Kidney (tissue), 14 donors: Measurements from ENCODE around the gene REEP6. TPM values are rescaled to one million over a fixed set of nuclear protein-coding genes. Genes with fewer than 3 reads are reported as not detected.

ENCODE experiments used
- DNase-seq, 5 donors: peaks; one replicate each; pipeline ENCODE4 v3.0.0-alpha.2; 2013 to 2020
- FAIRE-seq: peaks from 2 replicates; lab custom pipeline; 2012; peaks lifted over from hg19 to GRCh38; lab: Jason Lieb, UNC
- H3K27ac ChIP-seq, 2 donors: one replicate each; pipeline ENCODE4 v1.7.0; 2013; ENCODE audit warnings: low read depth in 2 of 2, low read length in 2 of 2, inconsistent platforms in 1 of 2
- H3K27me3 ChIP-seq: one replicate; pipeline ENCODE4 v1.7.1; 2013; ENCODE audit warnings: low read length, inconsistent platforms; ENCODE audit not compliant: control insufficient read depth, insufficient read depth
- H3K36me3 ChIP-seq, 3 donors: one replicate each; pipeline versions ENCODE4 v1.7.0 to v1.7.1; 2013; ENCODE audit warnings: low read length in 3 of 3, control low read depth in 1 of 3, inconsistent platforms in 1 of 3; ENCODE audit not compliant: insufficient read depth in 3 of 3, control insufficient read depth in 2 of 3
- H3K4me1 ChIP-seq, 3 donors: one replicate each; pipeline versions ENCODE4 v1.7.0 to v1.7.1; 2013; ENCODE audit warnings: low read length in 3 of 3, inconsistent platforms in 1 of 3, low read depth in 1 of 3; ENCODE audit not compliant: control insufficient read depth in 2 of 3, insufficient read depth in 2 of 3
- H3K4me3 ChIP-seq, 3 donors: one replicate each; pipeline versions ENCODE4 v1.7.0 to v1.8.1; 2013; ENCODE audit warnings: low read length in 3 of 3, control low read depth in 1 of 3, inconsistent platforms in 1 of 3
- H3K9ac ChIP-seq, 3 donors: one replicate each; pipeline versions ENCODE4 v1.7.0 to v1.7.1; 2013; ENCODE audit warnings: low read length in 3 of 3, control low read depth in 1 of 3, inconsistent platforms in 1 of 3
- H3K9me3 ChIP-seq, 3 donors: one replicate each; pipeline versions ENCODE4 v1.7.0 to v1.7.1; 2013; ENCODE audit warnings: low read length in 3 of 3, control low read depth in 1 of 3, inconsistent platforms in 1 of 3; ENCODE audit not compliant: control insufficient read depth in 2 of 3, insufficient read depth in 1 of 3
- intact Hi-C: fragments of 100-400 bp; cut with DNase I; formaldehyde crosslinking; loops from one replicate; pipeline ENCODE4 v1.11.1; 2022
- polyA plus RNA-seq: library from polyadenylated mRNA; stranded (reverse); fragments of 350-450 nt; fragmentation: Illumina TruSeq; extraction: RNeasy Lipid Tissue Mini Kit (QIAGEN cat#74804); gene quantifications from one replicate; pipeline ENCODE4 v1.2.3, GENCODE V29; 2014; ENCODE audit warnings: low read depth, low replicate concordance; ENCODE audit not compliant: insufficient read depth
- total RNA-seq: library from RNA; stranded (reverse); fragmentation: NEBNext Ultra II Directional; extraction: Animal tissue kit (Norgen Biotek cat#: 25700); gene quantifications from one replicate; pipeline ENCODE4 v1.2.1, GENCODE V29; 2021
- TF ChIP-seq, protein P1 (sequence below): IDR thresholded peaks from 3 replicates; pipeline ENCODE4 v1.5.1; 2012; ENCODE audit warnings: mild to moderate bottlenecking, moderate library complexity, borderline replicate concordance; ENCODE audit not compliant: insufficient read depth; ENCODE audit errors: extremely low read depth
- donor health status: control.
- donor health status: control.
- donor health status: control.
- donor health status: control.
- donor health status: control.
- donor health status: DM: yes; HTN: yes; CAD: no.
- donor health status: Normal renal cell carcinoma (clear cell type).

The REEP6 gene
- total and polyA plus RNA-seq, 2 donors from 2014 or later = 9.6 to 60.0 TPM

DNA sequence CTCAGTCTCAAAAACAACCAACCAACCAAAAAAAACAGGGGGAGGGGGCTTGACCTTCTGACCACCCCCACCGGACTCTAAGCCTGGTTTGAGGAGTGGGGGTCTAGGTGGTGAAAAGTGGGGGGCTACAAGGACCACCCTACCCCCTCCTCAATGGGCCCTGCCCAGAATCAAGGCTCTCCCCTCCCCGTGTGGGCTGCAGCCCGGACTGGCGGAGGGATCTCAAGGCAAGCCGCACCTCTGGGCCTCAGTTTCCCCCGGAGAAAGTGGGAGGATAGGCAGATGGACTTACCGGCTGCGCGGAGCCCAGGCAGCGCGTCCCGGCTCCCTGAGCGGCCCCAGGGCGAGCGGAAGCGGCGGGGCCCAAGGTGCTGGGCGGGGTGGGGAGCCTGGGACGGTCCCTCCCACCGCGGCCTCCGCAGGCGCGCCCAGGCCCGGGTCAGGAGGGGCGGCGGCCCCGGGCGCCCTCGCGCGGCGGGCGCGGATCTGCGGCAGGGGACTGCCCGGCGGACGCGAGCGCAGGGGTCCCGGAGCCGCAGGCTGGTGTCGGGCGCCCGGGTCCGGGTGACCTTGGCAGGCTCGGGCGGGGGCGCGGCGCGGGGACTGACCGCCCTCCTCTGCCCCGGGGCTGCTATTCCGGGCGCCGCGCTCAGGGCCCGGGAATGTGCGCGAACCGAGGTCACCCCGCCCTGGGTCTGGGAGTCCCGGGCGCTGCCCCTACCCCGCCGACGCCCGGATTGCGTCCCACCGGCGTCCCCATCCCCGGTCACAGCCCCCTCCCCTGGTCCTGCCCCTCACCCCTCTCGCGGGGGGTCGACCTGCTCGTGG is 21.9 kb downstream of the REEP6 start, which contains the start of gene ADAMTSL5:
Gene ADAMTSL5, minus strand, starts transcription at position 349 of the 828 bp plus-strand sequence. CDS start 2,076 bp downstream, outside the sequence.
- peaks cover 2% of the 10 kb centered on the region for H3K27me3 ChIP-seq
- H3K4me3 ChIP-seq = no peak within 1 kb of the TSS
- peaks cover 0 to 2% (median 0%) of the 10 kb centered on the region in 3 donors for H3K4me1 ChIP-seq
- H3K27ac ChIP-seq = no peak within 1 kb of the TSS
- no peaks in the 10 kb centered on the region for H3K9me3 ChIP-seq
- FAIRE-seq (no peak), DNase-seq (peak in 3 of 5 donors; percentile 32 to 67 (median 52))
- H3K36me3 ChIP-seq = no peaks in the 10 kb centered on the region
- intact Hi-C loops = no loop called here
- TF ChIP-seq, protein P1, sequence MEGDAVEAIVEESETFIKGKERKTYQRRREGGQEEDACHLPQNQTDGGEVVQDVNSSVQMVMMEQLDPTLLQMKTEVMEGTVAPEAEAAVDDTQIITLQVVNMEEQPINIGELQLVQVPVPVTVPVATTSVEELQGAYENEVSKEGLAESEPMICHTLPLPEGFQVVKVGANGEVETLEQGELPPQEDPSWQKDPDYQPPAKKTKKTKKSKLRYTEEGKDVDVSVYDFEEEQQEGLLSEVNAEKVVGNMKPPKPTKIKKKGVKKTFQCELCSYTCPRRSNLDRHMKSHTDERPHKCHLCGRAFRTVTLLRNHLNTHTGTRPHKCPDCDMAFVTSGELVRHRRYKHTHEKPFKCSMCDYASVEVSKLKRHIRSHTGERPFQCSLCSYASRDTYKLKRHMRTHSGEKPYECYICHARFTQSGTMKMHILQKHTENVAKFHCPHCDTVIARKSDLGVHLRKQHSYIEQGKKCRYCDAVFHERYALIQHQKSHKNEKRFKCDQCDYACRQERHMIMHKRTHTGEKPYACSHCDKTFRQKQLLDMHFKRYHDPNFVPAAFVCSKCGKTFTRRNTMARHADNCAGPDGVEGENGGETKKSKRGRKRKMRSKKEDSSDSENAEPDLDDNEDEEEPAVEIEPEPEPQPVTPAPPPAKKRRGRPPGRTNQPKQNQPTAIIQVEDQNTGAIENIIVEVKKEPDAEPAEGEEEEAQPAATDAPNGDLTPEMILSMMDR = no peak
- no peak within 1 kb of the TSS for H3K9ac ChIP-seq

DNA sequence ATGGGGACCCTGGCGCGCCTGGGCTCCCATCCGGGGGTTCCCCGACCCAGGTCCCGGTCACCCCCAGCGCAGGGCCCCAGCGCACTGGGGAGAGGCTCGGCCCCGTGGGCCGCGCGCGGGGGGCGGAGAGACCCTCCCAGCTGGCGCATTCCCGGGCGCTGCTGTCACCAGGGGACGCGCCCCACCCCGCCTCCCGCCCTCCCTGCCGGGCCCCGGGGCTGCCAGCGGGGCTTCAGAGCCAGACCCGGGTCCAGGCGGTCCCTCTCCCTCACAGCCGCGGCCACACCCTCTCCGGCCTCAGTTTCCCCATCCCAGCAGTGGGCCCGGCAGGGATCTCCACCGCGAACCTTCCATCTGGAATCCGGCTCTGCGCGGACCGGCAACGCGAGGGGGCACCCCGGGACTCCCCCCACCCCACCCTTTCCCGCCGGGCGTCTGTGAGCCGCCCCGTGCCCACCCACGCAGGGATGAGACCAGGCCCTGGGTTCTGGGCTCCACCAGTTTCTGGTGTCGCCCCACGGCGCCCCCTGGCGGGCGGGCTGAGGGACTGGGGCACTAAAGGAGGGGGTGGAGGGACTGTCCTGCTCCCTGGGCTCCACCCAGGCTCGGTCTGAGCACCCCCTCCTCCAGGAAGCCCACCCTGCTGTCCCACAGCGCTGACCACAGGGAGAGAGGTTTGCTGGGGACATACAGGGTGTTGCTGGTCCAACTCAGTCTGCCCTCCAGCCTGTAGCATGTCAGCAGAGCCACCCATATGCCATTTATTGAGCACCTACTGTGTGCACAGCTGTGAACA is 22.7 kb downstream of the REEP6 start:
- no peak overlapping the region for H3K27ac ChIP-seq
- no peaks in the 10 kb centered on the region for H3K36me3 ChIP-seq
- TF ChIP-seq, protein P1 = peak; percentile 14
- intact Hi-C loops = no loop called here
- H3K4me3 ChIP-seq = no peak overlapping the region
- H3K9ac ChIP-seq = no peak overlapping the region
- H3K9me3 ChIP-seq = no peaks in the 10 kb centered on the region
- H3K27me3 ChIP-seq = peaks cover 2% of the 10 kb centered on the region
- H3K4me1 ChIP-seq = no peaks in the 10 kb centered on the region
- peak in 3 of 5 donors; percentile 32 to 67 (median 58) for DNase-seq
- no peak for FAIRE-seq

DNA sequence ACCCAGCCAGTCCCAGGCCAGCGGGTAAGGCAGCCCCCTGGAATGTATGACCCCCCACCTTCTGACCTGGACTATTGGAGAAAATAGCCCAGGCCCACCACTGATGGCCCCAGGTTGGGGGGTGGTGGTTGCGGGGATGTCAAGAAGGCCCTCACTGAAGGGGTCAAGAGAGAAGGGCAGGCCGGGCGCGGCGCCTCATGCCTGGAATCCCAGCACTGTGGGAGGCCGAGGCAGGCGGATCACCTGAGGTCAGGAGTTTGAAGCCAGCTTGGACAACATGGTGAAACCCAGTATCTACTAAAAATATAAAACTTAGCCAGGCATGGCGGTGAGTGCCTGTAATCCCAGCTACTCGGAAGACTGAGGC is 23.3 kb downstream of the REEP6 start:
- Histone ChIP-seq H3K27me3 (peaks cover 2% of the 10 kb centered on the region), H3K27ac (no peak overlapping the region), H3K36me3 (no peaks in the 10 kb centered on the region), H3K9ac (no peak overlapping the region), H3K4me1 (no peaks in the 10 kb centered on the region), H3K4me3 (no peak overlapping the region), H3K9me3 (no peaks in the 10 kb centered on the region)
- no peak for DNase-seq
- TF ChIP-seq, protein P1 = no peak
- intact Hi-C loops = no loop called here
- no peak for FAIRE-seq
